ENCODE results near the gene PTPRN2.

DNA sequence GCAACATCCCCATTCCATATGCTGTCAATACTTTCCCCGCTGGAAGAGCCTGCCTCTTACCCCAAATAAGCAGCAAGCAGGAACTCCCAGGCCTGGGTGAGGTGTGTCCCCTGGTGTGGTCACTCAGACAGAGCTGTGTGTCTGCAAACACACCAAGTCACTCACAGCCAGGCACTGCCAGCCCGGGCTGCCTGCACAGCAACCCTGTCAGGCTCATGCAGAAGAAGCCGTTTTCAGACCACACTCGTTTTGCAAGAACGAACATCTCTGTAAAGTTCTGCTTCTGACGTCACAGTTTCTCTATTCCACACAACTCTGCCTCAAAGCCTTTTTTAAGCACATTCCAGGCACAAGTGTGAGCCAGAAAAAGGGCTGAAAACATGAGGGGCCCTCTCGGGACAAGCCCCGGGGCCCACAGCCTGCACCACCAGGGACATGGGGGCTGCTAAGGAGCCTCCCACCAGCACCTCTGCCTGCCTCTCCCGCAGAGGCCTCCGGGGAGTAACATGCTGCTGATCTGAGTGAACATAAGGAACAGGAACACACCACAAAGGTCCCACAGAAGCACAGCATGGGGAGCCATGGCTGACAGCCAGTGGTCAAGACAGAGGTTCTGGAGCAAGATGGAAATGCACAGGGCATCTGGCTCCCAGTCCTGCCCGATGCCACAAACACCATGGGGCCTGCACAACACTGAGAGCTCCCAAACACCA, 11.4 kb downstream of the PTPRN2 start:
- TF ChIP-seq HDGF (IDR thresholded peaks at IDR 0.05; ENCODE audit: borderline replicate concordance) = no peak
- TF ChIP-seq ARNT (IDR thresholded peaks at IDR 0.05) = no peak
- TF ChIP-seq FOXM1 (IDR thresholded peaks at IDR 0.05; ENCODE audit: borderline replicate concordance) = no peak
- no peak for TF ChIP-seq ELF4 (IDR thresholded peaks at IDR 0.05)
- no peak for TF ChIP-seq SUZ12 (IDR thresholded peaks at IDR 0.05)
- TF ChIP-seq, protein P1, sequence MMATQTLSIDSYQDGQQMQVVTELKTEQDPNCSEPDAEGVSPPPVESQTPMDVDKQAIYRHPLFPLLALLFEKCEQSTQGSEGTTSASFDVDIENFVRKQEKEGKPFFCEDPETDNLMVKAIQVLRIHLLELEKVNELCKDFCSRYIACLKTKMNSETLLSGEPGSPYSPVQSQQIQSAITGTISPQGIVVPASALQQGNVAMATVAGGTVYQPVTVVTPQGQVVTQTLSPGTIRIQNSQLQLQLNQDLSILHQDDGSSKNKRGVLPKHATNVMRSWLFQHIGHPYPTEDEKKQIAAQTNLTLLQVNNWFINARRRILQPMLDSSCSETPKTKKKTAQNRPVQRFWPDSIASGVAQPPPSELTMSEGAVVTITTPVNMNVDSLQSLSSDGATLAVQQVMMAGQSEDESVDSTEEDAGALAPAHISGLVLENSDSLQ (IDR thresholded peaks at IDR 0.05) = no peak
